K562 (cell line): ENCODE measurements around the gene TMEM214.

Source experiments
- HMGXB4 ChIP-seq: sonication (generic); formaldehyde crosslinking; IDR thresholded peaks from 2 replicates; pipeline ENCODE4 v1.8.1; 2023; ENCODE audit warnings: mild to moderate bottlenecking, missing genetic modification reagents
- IRF2 ChIP-seq: sonication (generic); formaldehyde crosslinking; IDR thresholded peaks from 2 replicates; pipeline ENCODE4 v1.8.1; 2022; ENCODE audit warnings: mild to moderate bottlenecking, missing genetic modification reagents
- MAZ ChIP-seq, 2 experiments: fragments of 450-650 bp in 1 of 2; sonication (generic) in 1 of 2; formaldehyde crosslinking; IDR thresholded peaks in 1 of 2; conservative IDR thresholded peaks in 1 of 2; 2 replicates each; pipeline versions ENCODE4 v1.4.0 to v1.5.0; 2020; ENCODE audit warnings: mild to moderate bottlenecking in 1 of 2, missing genetic modification reagents in 1 of 2
- PCBP2 ChIP-seq: fragments of 200-400 bp; formaldehyde crosslinking; IDR thresholded peaks from 2 replicates; pipeline ENCODE4 v1.6.1; 2018; ENCODE audit warnings: low read length, low read depth, mild to moderate bottlenecking, moderate library complexity; ENCODE audit not compliant: poor library complexity, severe bottlenecking
- SNAPC5 ChIP-seq: fragments of 250-450 bp; sonication (Bioruptor Pico); IDR thresholded peaks from 2 replicates; pipeline ENCODE4 v1.8.0; 2021; ENCODE audit warnings: moderate library complexity, mild to moderate bottlenecking, inconsistent platforms
- YY1 ChIP-seq, 3 experiments: IDR thresholded peaks; 2 replicates each; pipeline ENCODE4 v1.6.1; 2011; ENCODE audit warnings: low read length in 2 of 3, mild to moderate bottlenecking in 2 of 3, moderate library complexity in 2 of 3, borderline replicate concordance in 1 of 3, control low read depth in 1 of 3, low read depth in 1 of 3; ENCODE audit not compliant: insufficient read depth in 3 of 3, insufficient replicate concordance in 2 of 3, control insufficient read depth in 1 of 3, insufficient read length in 1 of 3; ENCODE audit errors: extremely low read depth in 1 of 3

- TF ChIP-seq IRF2, result no peak
- no peak for TF ChIP-seq SNAPC5
- no peak for TF ChIP-seq PCBP2
- no peak for TF ChIP-seq HMGXB4
- TF ChIP-seq MAZ (CRISPR knock-in tag; conservative IDR thresholded peaks at IDR 0.05 in 1 of 2, IDR thresholded peaks at IDR 0.05 in 1 of 2), result no peak
- TF ChIP-seq YY1 (IDR thresholded peaks at IDR 0.05; ENCODE audit: borderline replicate concordance in 1 of 3, control insufficient read depth in 1 of 3, extremely low read depth in 1 of 3, insufficient read depth in 3 of 3, insufficient read length in 1 of 3, insufficient replicate concordance in 2 of 3, low read depth in 1 of 3, low read length in 2 of 3), result no peak
Observed at GRCh38 chr2:26993768-26994167, 39.0 kb upstream of the TMEM214 start.
